ENCODE results near the gene CDC42SE1. TPM values are rescaled to one million over a fixed set of nuclear protein-coding genes. Genes with fewer than 3 reads are reported as not detected.

Gene CDC42SE1
- total and polyA plus RNA-seq, 9 of the 15 experiments (the other 6 are each of a cell fraction or from before 2014, with no cell fraction given), result 78.1 to 189 (median 114) TPM

DNA sequence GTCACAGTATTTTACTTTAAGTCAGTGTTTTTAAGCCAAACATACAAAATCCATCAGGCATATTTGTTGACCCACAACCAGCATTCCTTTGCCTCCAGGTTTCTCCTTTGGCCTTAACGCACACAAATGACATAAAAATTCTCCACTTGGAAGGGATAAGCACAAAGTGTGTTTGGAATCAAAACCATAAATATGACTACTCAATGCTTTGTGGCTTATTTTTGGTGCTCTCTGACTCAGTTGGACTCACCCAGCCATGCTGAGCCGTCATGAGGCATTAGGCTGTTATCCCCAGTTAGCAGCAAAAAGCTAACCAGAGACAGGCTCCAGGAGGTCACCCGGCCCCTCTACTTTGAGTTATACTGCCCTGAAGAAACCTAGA lies 50.2 kb downstream of the CDC42SE1 start (continued):
- TF ChIP-seq, protein P1, sequence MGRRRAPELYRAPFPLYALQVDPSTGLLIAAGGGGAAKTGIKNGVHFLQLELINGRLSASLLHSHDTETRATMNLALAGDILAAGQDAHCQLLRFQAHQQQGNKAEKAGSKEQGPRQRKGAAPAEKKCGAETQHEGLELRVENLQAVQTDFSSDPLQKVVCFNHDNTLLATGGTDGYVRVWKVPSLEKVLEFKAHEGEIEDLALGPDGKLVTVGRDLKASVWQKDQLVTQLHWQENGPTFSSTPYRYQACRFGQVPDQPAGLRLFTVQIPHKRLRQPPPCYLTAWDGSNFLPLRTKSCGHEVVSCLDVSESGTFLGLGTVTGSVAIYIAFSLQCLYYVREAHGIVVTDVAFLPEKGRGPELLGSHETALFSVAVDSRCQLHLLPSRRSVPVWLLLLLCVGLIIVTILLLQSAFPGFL (CRISPR knock-in tag; IDR thresholded peaks at IDR 0.05), result 0 out of 2 replicates have a peak, but pooled peaks have one; percentile 68
- TF ChIP-seq RREB1 (CRISPR knock-in tag; IDR thresholded peaks at IDR 0.05) (no peak), POLR2B (IDR thresholded peaks at IDR 0.05; ENCODE audit: low read depth, partially characterized antibody) (no peak), SMARCC2 (IDR thresholded peaks at IDR 0.05; ENCODE audit: low read depth) (no peak)

Data from K562 (cell line).